DOHH2 (cell line): ENCODE data around the gene FCER1G.
"Not testable (repeated sequence)": the region's sequence is repeated elsewhere in the genome, so short reads cannot be mapped to it uniquely, and the experiment has no call there.

Experiments
- EZH2phosphoT487 ChIP-seq: fragments of 200-600 bp; sonication (generic); IDR thresholded peaks from 2 replicates; pipeline ENCODE4 v1.6.1; 2017; ENCODE audit warnings: borderline replicate concordance, mild to moderate bottlenecking, antibody characterized with exemption, low read length, moderate library complexity, mixed read lengths
- TF ChIP-seq, protein P1 (sequence below): fragments of 200-600 bp; sonication (generic); IDR thresholded peaks from one replicate; pipeline ENCODE4 v1.5.1; 2014; ENCODE audit warnings: antibody characterized with exemption, mild to moderate bottlenecking, low read depth, low read length; ENCODE audit not compliant: poor library complexity, severe bottlenecking

DNA sequence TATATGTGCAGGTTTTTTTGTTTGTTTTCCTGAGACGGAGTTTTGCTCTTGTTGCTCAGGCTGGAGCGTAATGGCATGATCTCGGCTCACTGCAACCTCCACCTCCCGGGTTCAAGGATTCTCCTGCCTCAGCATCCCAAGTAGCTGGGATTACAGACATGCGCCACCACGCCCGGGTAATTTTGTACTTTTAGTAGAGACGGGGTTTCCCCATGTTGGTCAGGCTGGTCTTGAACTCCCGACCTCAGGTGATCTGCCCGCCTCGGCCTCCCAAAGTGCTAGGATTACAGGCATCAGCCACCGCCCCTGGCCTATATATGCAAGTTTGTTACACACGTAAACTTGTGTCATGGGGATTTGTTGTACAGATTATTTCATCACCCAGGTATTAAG lies 9.6 kb downstream of the FCER1G start:
- TF ChIP-seq, protein P1, sequence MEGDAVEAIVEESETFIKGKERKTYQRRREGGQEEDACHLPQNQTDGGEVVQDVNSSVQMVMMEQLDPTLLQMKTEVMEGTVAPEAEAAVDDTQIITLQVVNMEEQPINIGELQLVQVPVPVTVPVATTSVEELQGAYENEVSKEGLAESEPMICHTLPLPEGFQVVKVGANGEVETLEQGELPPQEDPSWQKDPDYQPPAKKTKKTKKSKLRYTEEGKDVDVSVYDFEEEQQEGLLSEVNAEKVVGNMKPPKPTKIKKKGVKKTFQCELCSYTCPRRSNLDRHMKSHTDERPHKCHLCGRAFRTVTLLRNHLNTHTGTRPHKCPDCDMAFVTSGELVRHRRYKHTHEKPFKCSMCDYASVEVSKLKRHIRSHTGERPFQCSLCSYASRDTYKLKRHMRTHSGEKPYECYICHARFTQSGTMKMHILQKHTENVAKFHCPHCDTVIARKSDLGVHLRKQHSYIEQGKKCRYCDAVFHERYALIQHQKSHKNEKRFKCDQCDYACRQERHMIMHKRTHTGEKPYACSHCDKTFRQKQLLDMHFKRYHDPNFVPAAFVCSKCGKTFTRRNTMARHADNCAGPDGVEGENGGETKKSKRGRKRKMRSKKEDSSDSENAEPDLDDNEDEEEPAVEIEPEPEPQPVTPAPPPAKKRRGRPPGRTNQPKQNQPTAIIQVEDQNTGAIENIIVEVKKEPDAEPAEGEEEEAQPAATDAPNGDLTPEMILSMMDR: not testable (repeated sequence)
- not testable (repeated sequence) for TF ChIP-seq EZH2phosphoT487
